Ovary (tissue), 3 donors: ENCODE results near the gene PIK3C2G.

Source experiments
- CTCF ChIP-seq, 3 donors: fragments of 450-650 bp in 2 of 3; fragments of 200-600 bp in 1 of 3; IDR thresholded peaks; one replicate each; pipeline versions ENCODE4 v1.5.1 to v1.8.0; 2016 to 2022; ENCODE audit warnings: antibody characterized with exemption in 3 of 3, mild to moderate bottlenecking in 1 of 3
- POLR2A ChIP-seq: fragments of 450-650 bp; IDR thresholded peaks from one replicate; pipeline ENCODE4 v1.6.1; 2017; ENCODE audit warnings: antibody characterized with exemption, mild to moderate bottlenecking, moderate library complexity
- donor health status: DM: no; HTN: no; CAD: no.

- TF ChIP-seq CTCF (IDR thresholded peaks at IDR 0.05) (no peak), POLR2A (no peak)
These were observed 392.1 kb downstream of the PIK3C2G start for GRCh38 chr12:18653465-18653864.
